Adipocyte (in vitro differentiated cells): ENCODE results near the gene PRPF31.
"Not testable (repeated sequence)": the region's sequence is repeated elsewhere in the genome, so short reads cannot be mapped to it uniquely, and the experiment has no call there.

Source experiments
- DNase-seq: peaks from one replicate; pipeline ENCODE4 v3.0.0-alpha.2; 2015; ENCODE audit warnings: low read depth
- H3K27me3 ChIP-seq: replicated peaks from 2 replicates; pipeline ENCODE4 v1.7.0; 2013; ENCODE audit warnings: mild to moderate bottlenecking, low read length, moderate library complexity; ENCODE audit not compliant: control insufficient read depth, insufficient read depth
- H3K36me3 ChIP-seq: 2 replicates; pipeline ENCODE4 v1.7.0; 2013; ENCODE audit warnings: low read length, mild to moderate bottlenecking, moderate library complexity; ENCODE audit not compliant: control insufficient read depth, insufficient read depth, severe bottlenecking
- H3K4me1 ChIP-seq: 2 replicates; pipeline ENCODE4 v1.7.0; 2013; ENCODE audit warnings: mild to moderate bottlenecking, low read length, moderate library complexity; ENCODE audit not compliant: control insufficient read depth, insufficient read depth
- H3K4me3 ChIP-seq: 2 replicates; pipeline ENCODE4 v1.7.0; 2013; ENCODE audit warnings: mild to moderate bottlenecking, low read length, moderate library complexity
- H3K9ac ChIP-seq: 2 replicates; pipeline ENCODE4 v1.7.0; 2013; ENCODE audit warnings: mild to moderate bottlenecking, low read length, moderate library complexity
- H3K9me3 ChIP-seq: 2 replicates; pipeline ENCODE4 v1.7.0; 2013; ENCODE audit warnings: mild to moderate bottlenecking, low read length, moderate library complexity; ENCODE audit not compliant: control insufficient read depth

Gene PRPF31

GRCh38 chr19:54171736-54172431 is 56.3 kb downstream of the PRPF31 start:
- not testable (repeated sequence) for H3K27me3 ChIP-seq, H3K4me1 ChIP-seq

GRCh38 chr19:54172471-54173358 is 57.2 kb downstream of the PRPF31 start, which contains the start of gene TMC4:
TMC4 (minus strand) TSS chr19:54173160; CDS start chr19:54173117, 43 bp downstream.
- DNase-seq, result no peak
- H3K4me1 ChIP-seq, result no peaks in the 10 kb centered on the region
- H3K4me3 ChIP-seq, result no peak within 1 kb of the TSS
- no peaks in the 10 kb centered on the region for H3K27me3 ChIP-seq
- H3K36me3 ChIP-seq, result peaks cover 3% of the 10 kb centered on the region
- H3K9me3 ChIP-seq, result no peaks in the 10 kb centered on the region
- no peak within 1 kb of the TSS for H3K9ac ChIP-seq

More at GRCh38 chr19:54171736-54172431, 56.3 kb downstream of the PRPF31 start:
- H3K9me3 ChIP-seq, H3K36me3 ChIP-seq, H3K4me3 ChIP-seq, DNase-seq, H3K9ac ChIP-seq: not testable (repeated sequence)

GRCh38 chr19:54173359-54173699 is 57.8 kb downstream of the PRPF31 start:
- Histone ChIP-seq H3K9ac (no peak overlapping the region), H3K4me1 (no peaks in the 10 kb centered on the region), H3K4me3 (no peak overlapping the region), H3K27me3 (no peaks in the 10 kb centered on the region), H3K36me3 (peaks cover 6% of the 10 kb centered on the region), H3K9me3 (no peaks in the 10 kb centered on the region)
- DNase-seq, result no peak

GRCh38 chr19:54173951-54174834 is 58.6 kb downstream of the PRPF31 start:
- no peaks in the 10 kb centered on the region for H3K27me3 ChIP-seq
- no peak for DNase-seq
- peaks cover 9% of the 10 kb centered on the region for H3K36me3 ChIP-seq
- no peak overlapping the region for H3K4me3 ChIP-seq
- no peaks in the 10 kb centered on the region for H3K9me3 ChIP-seq
- H3K9ac ChIP-seq, result no peak overlapping the region
- H3K4me1 ChIP-seq, result no peaks in the 10 kb centered on the region

GRCh38 chr19:54178581-54179261 is 63.2 kb downstream of the PRPF31 start:
- Histone ChIP-seq H3K4me1 (no peaks in the 10 kb centered on the region), H3K4me3 (no peak overlapping the region), H3K27me3 (no peaks in the 10 kb centered on the region), H3K9me3 (no peaks in the 10 kb centered on the region), H3K36me3 (peaks cover 18% of the 10 kb centered on the region), H3K9ac (no peak overlapping the region)
- no peak for DNase-seq

- DNase-seq, result no peak
- Histone ChIP-seq H3K4me1 (no peaks in the 10 kb centered on the region), H3K27me3 (no peaks in the 10 kb centered on the region), H3K36me3 (peaks cover 18% of the 10 kb centered on the region), H3K4me3 (no peak overlapping the region), H3K9ac (no peak overlapping the region), H3K9me3 (no peaks in the 10 kb centered on the region)
Measured at GRCh38 chr19:54179262-54179852, 63.8 kb downstream of the PRPF31 start.

GRCh38 chr19:54179921-54180461 is 64.4 kb downstream of the PRPF31 start:
- Histone ChIP-seq H3K4me1 (no peaks in the 10 kb centered on the region), H3K27me3 (no peaks in the 10 kb centered on the region), H3K4me3 (no peak overlapping the region), H3K9ac (no peak overlapping the region), H3K9me3 (no peaks in the 10 kb centered on the region), H3K36me3 (peaks cover 18% of the 10 kb centered on the region)
- peak; percentile 51 for DNase-seq

GRCh38 chr19:54180691-54181091 is 65.1 kb downstream of the PRPF31 start:
- Histone ChIP-seq H3K4me1 (no peaks in the 10 kb centered on the region), H3K4me3 (no peak overlapping the region), H3K9ac (no peak overlapping the region), H3K36me3 (peaks cover 18% of the 10 kb centered on the region), H3K9me3 (no peaks in the 10 kb centered on the region), H3K27me3 (no peaks in the 10 kb centered on the region)
- DNase-seq, result no peak
